ENCODE results near the gene KIF16B.

KIF16B gene

GRCh38 chr20:16222859-16223411 is 350.3 kb downstream of the KIF16B start:
- no peak overlapping the region for H3K4me3 ChIP-seq (ENCODE audit: low read length)
- DNase-seq (ENCODE audit: low read depth, low spot score), result no peak
